NOMO-1 treated with dmso at 0.1 percent for 144 hours (cell line): ENCODE data around the gene BBLN.

Experiments
- DNase-seq: peaks from one replicate; lab custom pipeline; 2025; ENCODE audit not compliant: unreplicated experiment; lab: John Stamatoyannopoulos, UW

BBLN gene

DNA sequence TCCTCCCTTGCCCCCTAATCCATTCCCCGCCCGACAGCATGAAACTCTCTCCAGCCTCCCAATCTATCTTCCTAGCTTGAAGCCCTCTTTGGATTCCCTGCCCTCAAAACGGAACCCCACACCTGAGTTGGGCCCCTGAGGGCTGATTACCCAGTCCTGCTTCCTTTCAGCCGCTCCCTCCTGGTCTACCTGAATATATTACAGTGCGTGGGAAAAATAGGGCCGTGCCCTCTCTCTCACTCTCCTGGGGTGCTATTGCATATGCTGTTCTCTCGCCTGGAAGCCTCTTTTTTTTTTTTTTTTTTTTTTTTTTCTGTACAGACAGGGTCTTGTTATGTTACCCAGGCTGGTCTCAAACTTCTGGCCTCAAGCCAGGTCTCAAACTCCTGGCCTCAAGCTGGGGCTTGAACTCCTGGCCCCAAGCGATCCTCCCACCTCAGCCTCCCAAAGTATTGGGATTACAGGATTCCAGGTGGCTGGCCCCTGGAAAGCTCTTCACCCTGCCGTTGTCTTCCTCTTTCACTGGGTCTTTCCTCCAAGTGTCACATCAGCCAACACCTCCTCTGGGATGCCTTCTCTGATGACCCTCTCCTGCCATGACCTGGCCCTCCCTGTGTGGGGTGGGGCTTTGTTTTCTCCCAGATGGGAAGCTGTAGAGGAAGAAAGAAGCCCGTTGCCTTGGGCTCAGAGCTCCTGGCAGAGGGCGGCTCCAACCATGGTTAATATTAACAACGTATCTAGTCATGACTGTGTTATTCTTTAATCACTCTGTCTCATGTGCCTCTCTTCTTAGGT is 51.3 kb downstream of the BBLN start:
- no peak for DNase-seq

- DNase-seq, result no peak
Measured at GRCh38 chr9:128211981-128212281, 51.9 kb downstream of the BBLN start.
